Measurements from ENCODE around the gene SHE.

DNA sequence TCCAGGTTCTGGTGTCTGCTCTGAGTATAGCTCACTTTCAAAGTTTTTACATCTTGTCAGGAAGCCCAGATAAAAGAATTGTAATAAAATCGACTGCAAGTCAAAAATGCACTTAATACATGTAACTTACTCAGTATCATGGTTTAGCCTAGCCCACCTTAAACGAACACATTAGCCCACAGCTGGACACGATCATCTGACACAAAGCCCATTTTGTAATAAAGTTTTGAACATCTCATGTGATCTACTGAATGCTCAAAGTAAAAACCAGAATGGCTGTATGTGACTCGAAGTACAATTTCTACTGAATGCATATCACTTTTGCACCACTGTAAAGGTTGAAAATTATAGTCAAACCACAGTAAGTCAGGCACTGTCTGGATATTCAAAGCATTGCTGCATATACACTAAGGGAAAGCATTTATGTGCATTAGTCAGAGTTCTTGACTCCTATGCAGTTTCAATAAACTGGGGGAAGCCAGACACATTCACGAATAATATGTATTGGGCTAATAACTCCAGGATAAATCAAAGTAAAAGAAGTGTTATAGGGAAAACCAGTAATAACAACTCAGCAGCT lies 12.4 kb downstream of the SHE start:
- no peak for TF ChIP-seq POLR2A (IDR thresholded peaks at IDR 0.05; ENCODE audit: low read length)
- TF ChIP-seq GATA1 (IDR thresholded peaks at IDR 0.05; ENCODE audit: low read depth, low read length), result no peak
